Fibroblast of skin of right biceps (primary cell): ENCODE data around the gene BEND5.

Experiments
- DNase-seq: peaks from one replicate; pipeline ENCODE4 v3.0.0-alpha.2; 2013

The BEND5 gene

DNA sequence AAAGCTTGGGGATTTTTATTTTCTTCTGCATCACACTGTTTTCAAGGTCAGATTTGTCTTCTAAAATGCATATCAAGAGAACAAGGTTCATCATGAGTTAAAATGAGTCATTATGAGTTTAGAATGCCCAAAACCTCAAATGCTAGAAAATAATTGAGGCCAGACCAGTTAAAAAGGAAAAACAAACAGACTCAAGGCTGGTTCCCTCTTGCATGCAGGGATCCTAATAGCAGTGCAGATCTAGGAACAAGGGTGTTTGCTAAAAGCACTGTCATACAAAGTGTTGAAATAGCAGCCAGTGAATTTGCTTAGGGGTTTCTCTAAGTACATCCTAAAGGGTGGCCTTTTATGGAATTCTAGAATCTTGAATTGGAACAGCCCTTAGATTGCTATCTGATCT lies 15.3 kb downstream of the BEND5 start:
- peak; percentile 82 for DNase-seq

- DNase-seq: no peak
Measured at GRCh38 chr1:48760857-48761256, 15.8 kb downstream of the BEND5 start.

DNA sequence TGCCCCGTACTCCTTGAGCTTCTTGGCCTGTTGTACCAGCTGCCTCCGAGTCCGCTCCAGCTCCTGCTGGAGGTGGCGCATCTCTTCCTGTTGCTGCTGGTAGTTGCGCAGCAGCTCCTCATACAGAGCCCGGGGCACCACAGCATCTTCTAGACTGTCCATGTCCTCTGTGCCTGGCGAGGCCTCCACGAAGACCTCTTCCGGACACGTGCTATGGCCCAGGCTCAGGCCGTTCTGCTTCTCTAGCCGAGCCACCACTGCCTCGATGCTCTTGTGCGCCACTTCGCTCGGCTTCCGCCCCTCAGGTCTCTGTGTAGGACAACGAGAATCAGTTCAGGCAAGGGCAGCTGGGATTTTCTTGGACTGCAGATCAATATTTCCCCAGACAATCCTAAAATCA lies 17.7 kb downstream of the BEND5 start:
- no peak for DNase-seq

DNA sequence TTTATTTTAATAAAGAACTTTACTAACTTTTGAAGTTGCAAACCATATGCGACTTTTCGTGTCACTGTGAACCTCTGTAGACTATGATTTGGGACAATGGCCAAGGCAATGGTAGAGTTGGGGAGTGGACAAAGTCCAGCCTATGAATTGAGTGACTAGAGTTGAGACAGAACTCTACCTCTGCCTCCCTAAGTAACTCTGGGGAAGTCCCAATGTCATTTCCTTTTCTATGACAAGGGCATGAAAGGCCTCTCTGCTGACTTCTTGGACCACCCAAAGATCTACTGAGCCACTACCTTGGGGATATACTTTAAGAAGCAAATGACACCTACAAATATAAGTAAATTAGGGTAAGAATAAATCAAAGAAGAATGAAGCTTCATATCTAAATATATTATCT lies 19.3 kb downstream of the BEND5 start:
- DNase-seq: no peak

DNA sequence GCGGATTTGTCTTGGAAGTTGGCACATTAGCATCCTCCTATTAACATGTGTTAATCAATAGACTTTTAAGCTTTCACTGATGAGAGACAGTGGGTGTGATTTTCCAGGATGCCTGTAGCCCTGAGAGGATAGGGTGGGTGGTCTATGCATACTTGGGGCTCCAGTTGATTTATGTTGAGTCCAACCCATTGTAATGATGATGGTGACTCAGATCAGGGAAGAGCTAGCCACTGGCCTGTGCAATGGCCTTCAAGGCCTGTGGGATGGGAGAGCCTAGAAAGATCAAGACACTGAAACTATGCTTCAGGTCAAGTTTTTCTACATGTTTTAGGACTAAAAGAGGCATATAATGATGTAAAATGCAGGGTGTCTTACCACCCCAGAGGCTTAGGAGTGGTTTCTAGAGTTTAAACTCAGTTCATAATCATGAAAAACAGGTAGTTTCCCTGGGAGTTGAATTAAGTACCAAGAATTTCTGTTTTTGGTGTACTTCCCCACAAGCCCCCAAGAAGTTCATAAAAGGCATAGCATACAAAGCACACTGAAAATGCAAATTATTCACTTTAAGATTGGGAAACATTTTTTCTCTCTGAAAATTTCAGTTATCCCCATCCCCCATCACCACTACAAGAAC lies 19.9 kb downstream of the BEND5 start:
- DNase-seq: no peak

DNA sequence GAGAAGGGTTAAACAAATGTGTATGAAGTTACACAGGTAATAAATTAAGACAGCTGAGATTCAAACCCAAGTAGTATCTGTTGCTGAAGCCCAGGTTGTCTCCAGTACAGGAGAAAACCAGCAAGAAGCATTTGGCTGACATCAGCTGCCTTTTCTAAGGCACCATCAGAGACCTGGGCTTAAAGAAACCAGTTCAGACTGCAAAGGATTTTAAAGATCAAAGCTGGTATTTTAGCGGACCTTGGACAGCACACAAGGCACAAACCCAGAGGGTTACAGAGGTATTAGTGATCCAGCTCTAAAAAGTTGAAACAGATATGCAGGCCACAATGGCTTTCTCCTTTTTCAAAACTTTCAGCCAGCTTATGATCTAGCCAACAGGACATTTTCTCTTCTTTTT lies 23.4 kb downstream of the BEND5 start:
- no peak for DNase-seq

DNA sequence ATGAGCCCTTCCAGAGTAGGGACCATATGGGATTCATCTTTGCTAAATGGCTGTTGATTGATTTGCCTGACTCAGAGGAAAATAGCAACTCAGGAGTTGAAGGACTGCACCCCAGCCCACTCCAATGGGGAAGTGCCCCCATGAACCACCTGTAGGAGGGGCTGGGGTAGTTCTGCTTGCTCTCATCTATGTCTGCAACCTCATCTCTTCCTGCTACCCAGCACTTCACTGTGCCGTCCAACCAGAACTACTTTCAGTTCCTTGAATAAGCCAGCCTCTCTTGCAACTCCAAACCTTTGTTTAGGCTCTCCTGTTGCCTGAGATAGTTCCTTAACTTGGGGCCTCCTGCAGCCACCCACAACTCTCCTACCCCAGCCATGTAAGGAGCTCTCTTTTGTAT lies 26.6 kb downstream of the BEND5 start:
- DNase-seq: no peak

GRCh38 chr1:48749068-48749467 lies 27.6 kb downstream of the BEND5 start:
- no peak for DNase-seq

DNA sequence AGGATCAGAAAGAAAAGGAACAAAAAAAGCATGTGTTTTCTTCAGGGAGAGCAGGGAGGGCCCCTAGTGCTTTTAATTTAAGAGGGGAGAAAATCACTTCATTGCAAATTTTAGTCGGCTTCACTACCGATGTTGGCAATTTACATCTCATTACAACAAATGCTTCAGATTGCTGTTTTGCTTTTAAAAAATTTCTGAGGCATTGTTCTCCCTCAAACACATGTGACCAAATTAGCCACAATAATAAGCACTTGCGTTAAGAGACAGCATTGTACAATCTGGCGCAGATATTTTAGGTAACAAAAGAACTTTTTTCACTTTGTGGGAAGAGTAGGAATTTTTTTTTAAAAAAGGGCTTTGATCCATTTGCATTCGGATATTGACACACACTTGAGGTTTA lies 29.8 kb downstream of the BEND5 start:
- no peak for DNase-seq

DNA sequence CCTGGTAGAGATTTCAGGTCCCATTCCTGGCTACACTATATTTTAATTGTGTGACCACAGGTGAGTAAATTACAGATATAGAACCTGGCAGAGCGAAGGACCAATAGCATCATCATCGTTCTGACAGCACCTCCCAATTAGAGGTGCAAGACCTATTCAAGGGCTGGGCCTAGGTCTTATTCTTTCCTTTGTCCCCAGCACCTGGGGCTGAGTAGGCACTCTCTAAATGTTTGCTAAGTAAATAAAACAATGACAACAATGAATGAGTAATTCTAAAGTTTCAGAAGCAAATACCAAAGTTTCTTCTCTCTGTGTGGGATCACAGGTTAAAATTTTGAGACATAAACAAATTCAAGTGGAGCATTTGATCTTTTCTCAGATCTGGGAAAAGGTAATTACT lies 32.7 kb downstream of the BEND5 start:
- DNase-seq: no peak

DNA sequence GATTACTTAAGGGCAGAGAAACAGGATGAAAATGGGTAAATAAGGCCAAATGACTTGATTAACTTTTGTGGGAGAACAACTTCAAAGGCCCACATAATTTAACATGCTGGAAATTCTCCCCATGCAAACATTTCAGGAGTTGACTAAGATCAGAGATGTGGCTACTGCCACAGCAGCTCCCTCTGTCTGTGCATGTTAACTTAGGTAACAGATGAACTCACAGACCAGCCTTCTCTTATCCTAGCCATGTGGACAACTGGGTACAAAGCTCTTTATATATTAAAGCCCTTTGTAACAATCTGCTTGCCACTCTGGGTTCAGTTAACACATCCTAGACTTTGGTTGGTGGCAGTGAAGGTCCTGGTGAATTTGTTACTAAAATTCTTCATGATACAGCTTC lies 33.2 kb downstream of the BEND5 start:
- DNase-seq: no peak

- DNase-seq: no peak
Measured at GRCh38 chr1:48741380-48741779, 35.3 kb downstream of the BEND5 start.

GRCh38 chr1:48740621-48741020 lies 36.1 kb downstream of the BEND5 start:
- DNase-seq: no peak

GRCh38 chr1:48739091-48739490 lies 37.6 kb downstream of the BEND5 start:
- DNase-seq: no peak

DNA sequence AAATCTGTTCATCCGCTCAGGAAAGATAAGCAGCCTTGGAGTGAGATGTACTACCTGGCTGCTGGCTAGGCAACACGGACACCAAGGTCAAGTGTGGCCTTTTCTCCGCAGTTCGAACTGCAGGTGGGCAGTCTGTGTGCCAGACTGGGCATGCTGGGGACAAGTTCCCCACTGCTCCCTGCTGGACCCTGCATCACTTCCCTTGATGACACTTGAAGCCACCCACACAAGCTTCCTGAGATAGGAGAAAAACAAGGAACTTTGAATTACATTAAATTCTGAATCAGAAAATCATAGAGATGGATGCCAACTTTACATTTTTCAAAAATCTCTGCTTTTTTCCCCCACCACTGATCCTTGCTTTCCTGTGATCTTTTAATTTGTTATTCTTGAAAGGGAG lies 38.3 kb downstream of the BEND5 start:
- DNase-seq: no peak

- no peak for DNase-seq
Measured at GRCh38 chr1:48735796-48736195, 40.9 kb downstream of the BEND5 start.

- DNase-seq: no peak
Measured at GRCh38 chr1:48730164-48730910, 46.4 kb downstream of the BEND5 start.

DNA sequence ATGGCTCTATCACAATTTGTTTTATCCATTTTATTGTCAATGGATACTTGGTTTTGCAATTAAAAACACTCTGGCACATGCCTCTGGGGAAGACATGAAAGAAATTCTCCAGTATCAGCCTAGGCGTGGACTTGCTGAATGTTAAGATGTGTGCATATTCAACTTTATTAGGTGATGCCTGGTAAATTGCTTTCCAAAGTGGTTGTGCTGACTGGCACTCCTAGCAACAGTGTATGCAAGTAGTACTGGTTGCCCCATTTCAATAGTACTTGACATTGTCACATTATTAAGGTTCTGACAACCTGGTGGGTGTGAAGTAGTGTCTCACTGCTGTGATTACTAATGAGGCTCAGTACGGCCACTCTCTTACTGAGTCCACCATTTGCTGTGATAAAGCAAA lies 48.1 kb downstream of the BEND5 start:
- no peak for DNase-seq

DNA sequence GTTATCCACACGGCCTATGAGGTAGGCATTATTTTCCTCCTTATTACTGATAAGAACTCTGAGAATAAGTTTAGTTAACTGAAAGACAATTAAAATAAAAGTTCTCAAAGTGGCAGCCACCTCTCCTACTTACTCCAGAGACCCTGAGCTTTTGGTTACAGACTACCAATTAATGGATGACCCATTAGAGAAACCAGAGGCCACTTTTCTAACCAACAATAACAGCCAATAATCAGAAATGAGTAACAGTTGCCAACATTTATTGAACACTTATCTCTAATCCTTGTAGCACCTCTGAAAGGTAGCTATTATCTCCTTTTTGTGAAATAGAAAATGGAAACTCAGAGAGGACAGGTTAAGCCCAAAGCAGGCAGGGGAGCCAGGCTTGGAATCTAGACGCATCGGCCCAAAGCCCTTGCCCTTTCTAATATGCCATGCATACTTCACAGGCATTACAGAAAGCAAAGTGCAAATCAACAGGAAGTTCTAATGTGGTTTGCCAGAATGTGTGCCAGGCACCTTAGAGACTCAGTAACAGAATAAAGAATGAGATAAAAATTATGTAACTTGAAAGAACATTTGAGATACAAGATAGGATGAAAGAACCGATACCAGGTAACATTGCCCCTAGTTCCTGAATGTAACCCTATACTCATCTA lies 50.0 kb downstream of the BEND5 start:
- DNase-seq: no peak

DNA sequence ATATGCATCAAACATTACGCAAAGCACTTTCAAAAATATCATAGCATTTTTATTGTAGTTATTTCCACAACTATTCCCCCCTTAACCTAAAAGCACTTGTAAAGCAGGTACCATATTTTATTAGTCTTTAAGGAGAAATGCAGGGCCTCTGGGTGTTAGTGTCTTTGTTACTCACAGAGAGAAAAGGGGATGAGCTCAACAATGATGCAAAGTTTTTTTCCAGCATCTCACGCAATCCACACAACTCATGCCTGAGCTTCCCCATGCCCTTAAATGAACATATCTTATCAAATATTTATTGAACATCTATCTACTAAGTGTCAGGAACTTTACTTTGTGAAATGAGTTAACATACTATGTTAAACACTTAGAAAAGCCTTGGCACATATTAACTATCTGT lies 50.6 kb downstream of the BEND5 start:
- DNase-seq: no peak

- peak; percentile 19 for DNase-seq
Measured at GRCh38 chr1:48725341-48726046, 51.2 kb downstream of the BEND5 start.

GRCh38 chr1:48720929-48721328 lies 55.8 kb downstream of the BEND5 start:
- DNase-seq: no peak

DNA sequence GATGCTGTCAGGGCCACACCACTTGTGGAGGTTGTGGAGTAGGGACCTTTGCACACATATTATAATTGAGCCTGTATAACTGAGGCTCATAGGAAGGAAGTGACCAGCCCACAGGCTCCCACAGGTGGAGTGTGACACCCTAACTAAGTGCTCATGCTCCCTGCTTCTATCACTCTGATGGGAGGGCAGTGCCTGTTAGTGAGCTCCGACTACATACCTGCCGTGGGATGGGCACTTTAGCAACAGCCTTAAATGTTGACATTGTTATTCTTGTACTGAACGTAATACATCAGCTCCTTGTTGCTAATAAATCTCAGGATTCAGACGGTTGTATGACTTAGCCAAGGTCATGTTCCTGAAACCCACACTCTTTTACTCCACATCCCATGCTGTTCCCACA lies 58.0 kb downstream of the BEND5 start:
- DNase-seq: no peak

- DNase-seq: no peak
Measured at GRCh38 chr1:48718116-48718630, 58.5 kb downstream of the BEND5 start.
